HepG2 (cell line): ENCODE data around the gene CASZ1. TPM values are rescaled to one million over a fixed set of nuclear protein-coding genes. Genes with fewer than 3 reads are reported as not detected.

Experiments used
- ATAC-seq: fragments of 200-7000 bp; cut with Tn5 transposase; 3 replicates; pipeline ENCODE4 v1.9.1; 2020; ENCODE audit warnings: mild to moderate bottlenecking, moderate library complexity
- BruUV-seq: library from RNA; stranded (reverse); fragments of 400-500 nt; replicated peaks from 2 replicates; lab custom pipeline; 2021; lab: Mats Ljungman, UMichigan
- CTCF ChIA-PET: fragments of 300-600 bp; formaldehyde crosslinking; extraction: SDS; loops from one replicate; lab custom pipeline; 2021; ENCODE audit warnings: low total read pairs, inconsistent platforms, low intra/inter-chr PET ratio; lab: Yijun Ruan, JAX
- POLR2A ChIA-PET: fragments of 350-600 bp; sonication (Branson Sonifier 250); formaldehyde crosslinking; loops from one replicate; lab custom pipeline; 2020; ENCODE audit warnings: antibody characterized with exemption, inconsistent platforms; lab: Yijun Ruan, JAX
- DNase-seq: peaks from one replicate; pipeline ENCODE4 v3.0.0-alpha.2; 2015; ENCODE audit warnings: low spot score
- FAIRE-seq: peaks from 3 replicates; lab custom pipeline; 2011; peaks lifted over from hg19 to GRCh38; lab: Jason Lieb, UNC
- H2AFZ ChIP-seq: one replicate; pipeline ENCODE4 v1.6.1; 2011; ENCODE audit warnings: low read length, inconsistent platforms
- H3K27ac ChIP-seq: fragments of 300-600 bp; 3 replicates; pipeline ENCODE4 v1.8.0; 2011; ENCODE audit warnings: mixed run types, mild to moderate bottlenecking, mixed read lengths, low read length, inconsistent platforms; ENCODE audit not compliant: insufficient read depth; ENCODE audit errors: extremely low read length
- H3K27me3 ChIP-seq, 2 experiments: fragments of 200-600 bp in 1 of 2; 2 replicates in 1 of 2; 3 replicates in 1 of 2; pipeline versions ENCODE4 v1.6.0 to v1.8.0; 2011; ENCODE audit warnings: low read length in 2 of 2, mild to moderate bottlenecking in 2 of 2, moderate library complexity in 2 of 2, inconsistent platforms in 1 of 2; ENCODE audit not compliant: insufficient read depth in 2 of 2, control insufficient read depth in 1 of 2
- H3K36me3 ChIP-seq, 2 experiments: fragments of 200-600 bp in 1 of 2; replicated peaks in 1 of 2; 2 replicates in 1 of 2; 3 replicates in 1 of 2; pipeline versions ENCODE4 v1.5.1 to v1.8.0; 2011; ENCODE audit warnings: low read length in 2 of 2, inconsistent platforms in 1 of 2; ENCODE audit not compliant: insufficient read depth in 2 of 2, control insufficient read depth in 1 of 2
- H3K4me1 ChIP-seq: 2 replicates; pipeline ENCODE4 v1.5.1; 2012; ENCODE audit warnings: low read length, inconsistent platforms; ENCODE audit not compliant: insufficient read depth
- H3K4me2 ChIP-seq: 2 replicates; pipeline ENCODE4 v1.6.0; 2011; ENCODE audit warnings: low read depth, low read length, inconsistent platforms
- H3K4me3 ChIP-seq, 3 experiments: fragments of 200-600 bp in 1 of 3; sonication (generic), shearing (Covaris generic) in 1 of 3; replicated peaks in 1 of 3; 2 replicates each; pipeline ENCODE4 v1.5.1; 2011 to 2016; ENCODE audit warnings: low read length in 3 of 3, inconsistent platforms in 2 of 3, low read depth in 2 of 3, mild to moderate bottlenecking in 2 of 3, control low read depth in 1 of 3, mixed read lengths in 1 of 3; ENCODE audit not compliant: insufficient read depth in 1 of 3
- H3K79me2 ChIP-seq: one replicate; pipeline ENCODE4 v1.6.1; 2011; ENCODE audit warnings: low read length, inconsistent platforms; ENCODE audit not compliant: insufficient read depth
- H3K9ac ChIP-seq: 2 replicates; pipeline ENCODE4 v1.6.0; 2011; ENCODE audit warnings: mild to moderate bottlenecking, low read depth, low read length, inconsistent platforms; ENCODE audit not compliant: insufficient read depth
- H3K9me3 ChIP-seq: 2 replicates; pipeline ENCODE4 v1.5.1; 2012; ENCODE audit warnings: mild to moderate bottlenecking, low read length
- H4K20me1 ChIP-seq: 2 replicates; pipeline ENCODE4 v1.6.0; 2011; ENCODE audit warnings: inconsistent platforms, mild to moderate bottlenecking, low read length, moderate library complexity; ENCODE audit not compliant: insufficient read depth
- ARNT ChIP-seq: fragments of 450-650 bp; IDR thresholded peaks from 2 replicates; pipeline ENCODE4 v1.6.1; 2017
- CREB1 ChIP-seq, 2 experiments: fragments of 450-650 bp in 1 of 2; IDR thresholded peaks; 2 replicates each; pipeline ENCODE4 v1.6.1; 2016 to 2017; ENCODE audit warnings: control low read depth in 1 of 2, mild to moderate bottlenecking in 1 of 2, missing compliant biosample characterization in 1 of 2, missing genetic modification characterization in 1 of 2
- ELF4 ChIP-seq: sonication (generic); formaldehyde crosslinking; IDR thresholded peaks from 2 replicates; pipeline ENCODE4 v1.5.0; 2020; ENCODE audit warnings: missing genetic modification reagents, mild to moderate bottlenecking, moderate library complexity, borderline replicate concordance
- FOSL1 ChIP-seq: sonication (generic); formaldehyde crosslinking; IDR thresholded peaks from 2 replicates; pipeline ENCODE4 v1.9.0; 2021; ENCODE audit warnings: missing genetic modification reagents, borderline replicate concordance
- IKZF1 ChIP-seq: fragments of 450-650 bp; IDR thresholded peaks from 2 replicates; pipeline ENCODE4 v1.7.1; 2016
- ISX ChIP-seq: sonication (generic); formaldehyde crosslinking; conservative IDR thresholded peaks from 2 replicates; pipeline ENCODE4 v1.5.0; 2020; ENCODE audit warnings: missing genetic modification reagents
- NCOA2 ChIP-seq: sonication (generic); formaldehyde crosslinking; IDR thresholded peaks from 2 replicates; pipeline ENCODE4 v1.8.0; 2022; ENCODE audit warnings: inconsistent platforms
- NONO ChIP-seq, 2 experiments: fragments of 450-650 bp in 1 of 2; sonication (generic) in 1 of 2; formaldehyde crosslinking in 1 of 2; IDR thresholded peaks in 1 of 2; conservative IDR thresholded peaks in 1 of 2; 2 replicates each; pipeline versions ENCODE4 v1.6.1 to v1.8.0; 2017 to 2022; ENCODE audit warnings: mild to moderate bottlenecking in 1 of 2, missing genetic modification reagents in 1 of 2, moderate library complexity in 1 of 2
- NR1H2 ChIP-seq: sonication (generic); formaldehyde crosslinking; IDR thresholded peaks from 2 replicates; pipeline ENCODE4 v1.8.1; 2022; ENCODE audit warnings: low read depth, missing genetic modification reagents, borderline replicate concordance
- RXRB ChIP-seq: IDR thresholded peaks from 2 replicates; pipeline ENCODE4 v1.6.1; 2016; ENCODE audit warnings: borderline replicate concordance, missing genetic modification reagents, missing compliant biosample characterization
- SAP130 ChIP-seq: IDR thresholded peaks from 2 replicates; pipeline ENCODE4 v1.6.1; 2016; ENCODE audit warnings: low read depth
- SNAPC2 ChIP-seq: sonication (generic); formaldehyde crosslinking; IDR thresholded peaks from 2 replicates; pipeline ENCODE4 v1.8.1; 2022; ENCODE audit warnings: mild to moderate bottlenecking, missing genetic modification reagents
- TBX2 ChIP-seq: sonication (generic); formaldehyde crosslinking; IDR thresholded peaks from 2 replicates; pipeline ENCODE4 v1.5.0; 2020; ENCODE audit warnings: missing genetic modification reagents, mild to moderate bottlenecking, borderline replicate concordance
- TP53 ChIP-seq: sonication (generic); formaldehyde crosslinking; conservative IDR thresholded peaks from 2 replicates; pipeline ENCODE4 v1.4.0; 2020; ENCODE audit warnings: missing genetic modification reagents
- YY1 ChIP-seq: IDR thresholded peaks from 2 replicates; pipeline ENCODE4 v1.6.1; 2011; ENCODE audit warnings: low read length, low read depth, moderate library complexity, mild to moderate bottlenecking; ENCODE audit not compliant: insufficient read depth, insufficient replicate concordance
- ZBTB38 ChIP-seq: sonication (generic); formaldehyde crosslinking; IDR thresholded peaks from 2 replicates; pipeline ENCODE4 v1.5.1; 2020; ENCODE audit warnings: mild to moderate bottlenecking, missing genetic modification reagents
- ZFY ChIP-seq: sonication (generic); formaldehyde crosslinking; IDR thresholded peaks from 2 replicates; pipeline ENCODE4 v1.4.0; 2020; ENCODE audit warnings: missing genetic modification reagents
- ZNF264 ChIP-seq: sonication (generic); formaldehyde crosslinking; IDR thresholded peaks from 2 replicates; pipeline ENCODE4 v1.4.0; 2020; ENCODE audit warnings: missing genetic modification reagents
- ZNF878 ChIP-seq: sonication (generic); formaldehyde crosslinking; IDR thresholded peaks from 2 replicates; pipeline ENCODE4 v1.8.1; 2023; ENCODE audit warnings: mild to moderate bottlenecking, missing genetic modification reagents, moderate library complexity
- WGBS: methylation state at CpG from one replicate; pipeline ENCODE4 v1.1.6; 2017; ENCODE audit warnings: low lambda C conversion rate; 5-methylcytosine and 5-hydroxymethylcytosine counted together
- in situ Hi-C: cut with HindIII; loops from 2 replicates; pipeline ENCODE4 v1.10.0; 2017; ENCODE audit warnings: low pct_unique_long_range_greater_than_20kb; ENCODE audit not compliant: extremely low pct_ligation_motif_present
- intact Hi-C: fragments of 100-400 bp; cut with micrococcal nuclease; formaldehyde crosslinking; loops from one replicate; pipeline ENCODE4 v1.10.0; 2022; ENCODE audit not compliant: unreplicated experiment
- polyA plus RNA-seq, 8 experiments: library from polyadenylated mRNA; depleted of rRNA in 3 of 8; stranded (reverse) in 7 of 8; unstranded in 1 of 8; fragments of >200 nt; fragmentation: Illumina TruSeq in 4 of 8; extraction: Trizol in 4 of 8; gene quantifications; 2 replicates each; pipeline versions ENCODE4 v1.2.1 to v1.2.3, GENCODE V29; 2011 to 2016; ENCODE audit warnings: low read depth in 4 of 8, missing spikeins in 1 of 8, mixed read lengths in 1 of 8; ENCODE audit not compliant: insufficient read depth in 1 of 8
- total RNA-seq, 5 experiments: library from RNA; depleted of rRNA; stranded (reverse); fragments of >200 nt; fragmentation: Illumina TruSeq; extraction: Trizol; gene quantifications; 2 replicates each; pipeline ENCODE4 v1.2.3, GENCODE V29; 2016; ENCODE audit warnings: low read depth in 1 of 5
- TF ChIP-seq, protein P1 (sequence below): sonication (generic); formaldehyde crosslinking; IDR thresholded peaks from 2 replicates; pipeline ENCODE4 v1.9.0; 2021; ENCODE audit warnings: missing genetic modification reagents, mild to moderate bottlenecking, borderline replicate concordance
- TF ChIP-seq, protein P2 (sequence below), 2 experiments: fragments of 450-650 bp in 1 of 2; sonication (generic) in 1 of 2; formaldehyde crosslinking; IDR thresholded peaks; 2 replicates each; pipeline versions ENCODE4 v1.5.0 to v1.8.0; 2020 to 2022; ENCODE audit warnings: mild to moderate bottlenecking in 1 of 2, missing genetic modification reagents in 1 of 2

CASZ1 gene
- total and polyA plus RNA-seq, 2 of the 13 experiments (the other 11 are each of a cell fraction or from before 2014, with no cell fraction given) = 1.9 to 3.7 TPM

DNA sequence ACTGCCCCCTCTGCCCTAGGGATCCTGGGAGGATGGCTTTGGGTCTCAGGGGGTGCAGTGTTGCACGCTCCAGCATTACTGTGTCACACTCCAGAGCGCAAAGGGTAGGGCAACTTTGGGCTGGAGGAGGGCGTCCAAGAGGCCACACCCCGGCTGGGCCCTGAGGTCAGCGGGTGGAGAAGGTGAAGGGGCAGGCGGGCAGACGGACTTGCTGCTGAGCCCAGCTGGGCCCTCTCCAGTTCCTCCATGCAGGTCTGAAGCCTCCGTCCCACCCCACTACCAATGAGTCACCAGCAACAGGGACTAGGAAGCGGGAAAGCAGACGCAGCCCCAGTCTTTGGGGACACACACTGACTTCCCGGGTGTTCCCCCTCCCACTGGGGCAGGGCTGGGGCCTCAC is 116.0 kb downstream of the CASZ1 start (continued):
- TF ChIP-seq ARNT (no peak), ZBTB38 (CRISPR knock-in tag) (0 out of 2 replicates have a peak, but pooled peaks have one; percentile 17), TBX2 (CRISPR knock-in tag) (no peak)

DNA sequence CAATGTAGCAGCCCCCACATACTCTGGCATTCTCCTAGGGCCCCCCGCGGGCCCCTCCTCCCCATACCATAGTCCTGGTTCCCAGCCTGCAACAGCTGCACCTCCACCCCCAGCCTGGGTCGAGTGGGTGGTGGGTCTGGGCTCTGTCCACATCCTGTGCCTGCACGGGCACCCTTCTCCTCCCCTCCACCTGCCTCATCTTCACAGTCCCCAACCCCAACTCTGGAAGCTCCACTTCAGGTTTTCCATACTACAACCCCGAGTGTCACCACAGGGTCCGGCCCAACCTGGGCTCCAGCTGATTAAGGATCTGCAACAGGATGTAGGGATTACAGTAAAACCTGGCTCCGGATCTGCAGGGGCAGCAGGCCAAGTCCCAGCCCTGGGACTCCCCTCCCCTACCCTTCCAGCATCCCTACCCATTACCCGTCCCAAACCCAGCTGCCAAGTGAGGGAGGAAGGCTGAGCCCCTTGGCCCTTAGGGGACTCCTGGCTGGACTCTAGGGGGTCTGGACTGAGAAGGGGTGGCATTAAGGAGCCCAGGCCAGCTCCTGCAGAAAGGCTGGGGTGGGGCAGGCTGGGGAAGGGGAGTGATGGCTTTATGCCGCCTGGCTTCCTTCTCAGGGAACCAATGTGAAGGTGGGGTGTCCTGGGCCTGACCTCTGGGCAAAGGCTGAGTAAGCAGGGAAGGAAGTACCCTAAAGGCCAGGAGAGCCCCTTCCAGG is 116.8 kb downstream of the CASZ1 start:
- WGBS = 30% methylated on average over 8 of the region's 9 CpGs
- ATAC-seq = peak; percentile 67
- ChIA-PET CTCF (no interaction called here), POLR2A (interaction anchor here (1.6 kb wide), 1 partner anchor 13 kb away, joined by 4 read pairs; no protein-coding TSS in a partner anchor)
- Histone ChIP-seq H2AFZ (no peak overlapping the region), H3K4me2 (peak overlapping the region; percentile 86), H3K27ac (no peak overlapping the region), H3K36me3 (no peaks in the 10 kb centered on the region), H4K20me1 (no peaks in the 10 kb centered on the region), H3K9ac (no peak overlapping the region), H3K79me2 (no peaks in the 10 kb centered on the region), H3K27me3 (no peaks in the 10 kb centered on the region), H3K4me1 (peaks cover 85% of the 10 kb centered on the region), H3K4me3 (peak overlapping the region in 2 of 3 experiments; percentile 5 to 35; a peak in 2 of 6 replicates), H3K9me3 (no peaks in the 10 kb centered on the region)
- in situ Hi-C loops (loop anchor here (5.0 kb wide), 1 partner anchor 118 kb away; the partner anchor contains the start of gene CASZ1), intact Hi-C loops (loop anchor here (5.0 kb wide), 1 partner anchor 118 kb away; the partner anchor contains the start of gene CASZ1)
- BruUV-seq = no TSS peak
- peak; percentile 82 for DNase-seq
- FAIRE-seq = peak; percentile 65
- TF ChIP-seq ELF4 (CRISPR knock-in tag) (no peak), IKZF1 (no peak), YY1 (peak; percentile 71), ISX (CRISPR knock-in tag) (no peak), TP53 (no peak), SAP130 (CRISPR knock-in tag) (peak; percentile 63), ZFY (CRISPR knock-in tag) (no peak; the same call in 1 of the 2 replicates), SNAPC2 (CRISPR knock-in tag) (peak; percentile 61; the same call in 1 of the 2 replicates), NCOA2 (CRISPR knock-in tag) (peak; percentile 46; the same call in 1 of the 2 replicates), ZNF878 (no peak), CREB1 (IDR thresholded peaks at IDR 0.05) (peak; percentile 38; the same call in 1 of the 2 replicates), CREB1 (CRISPR knock-in tag; IDR thresholded peaks at IDR 0.05) (peak; percentile 78), FOSL1 (CRISPR knock-in tag) (no peak), RXRB (0 out of 2 replicates have a peak, but pooled peaks have one; percentile 24), NR1H2 (CRISPR knock-in tag) (no peak), TBX2 (CRISPR knock-in tag) (0 out of 2 replicates have a peak, but pooled peaks have one; percentile 28), ZNF264 (CRISPR knock-in tag) (no peak), NONO (IDR thresholded peaks at IDR 0.05) (no peak), NONO (CRISPR knock-in tag; conservative IDR thresholded peaks at IDR 0.05) (0 out of 2 replicates have a peak, but pooled peaks have one; percentile 32)
- TF ChIP-seq, protein P1, sequence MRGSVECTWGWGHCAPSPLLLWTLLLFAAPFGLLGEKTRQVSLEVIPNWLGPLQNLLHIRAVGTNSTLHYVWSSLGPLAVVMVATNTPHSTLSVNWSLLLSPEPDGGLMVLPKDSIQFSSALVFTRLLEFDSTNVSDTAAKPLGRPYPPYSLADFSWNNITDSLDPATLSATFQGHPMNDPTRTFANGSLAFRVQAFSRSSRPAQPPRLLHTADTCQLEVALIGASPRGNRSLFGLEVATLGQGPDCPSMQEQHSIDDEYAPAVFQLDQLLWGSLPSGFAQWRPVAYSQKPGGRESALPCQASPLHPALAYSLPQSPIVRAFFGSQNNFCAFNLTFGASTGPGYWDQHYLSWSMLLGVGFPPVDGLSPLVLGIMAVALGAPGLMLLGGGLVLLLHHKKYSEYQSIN (CRISPR knock-in tag) = no peak
- TF ChIP-seq, protein P2, sequence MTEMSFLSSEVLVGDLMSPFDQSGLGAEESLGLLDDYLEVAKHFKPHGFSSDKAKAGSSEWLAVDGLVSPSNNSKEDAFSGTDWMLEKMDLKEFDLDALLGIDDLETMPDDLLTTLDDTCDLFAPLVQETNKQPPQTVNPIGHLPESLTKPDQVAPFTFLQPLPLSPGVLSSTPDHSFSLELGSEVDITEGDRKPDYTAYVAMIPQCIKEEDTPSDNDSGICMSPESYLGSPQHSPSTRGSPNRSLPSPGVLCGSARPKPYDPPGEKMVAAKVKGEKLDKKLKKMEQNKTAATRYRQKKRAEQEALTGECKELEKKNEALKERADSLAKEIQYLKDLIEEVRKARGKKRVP (CRISPR knock-in tag; IDR thresholded peaks at IDR 0.05) = 0 out of 4 replicates have a peak, but pooled peaks of 1 of the 2 experiments have one; percentile 19
